ENCODE data around the gene FRAT2.

FRAT2 gene, protein sequence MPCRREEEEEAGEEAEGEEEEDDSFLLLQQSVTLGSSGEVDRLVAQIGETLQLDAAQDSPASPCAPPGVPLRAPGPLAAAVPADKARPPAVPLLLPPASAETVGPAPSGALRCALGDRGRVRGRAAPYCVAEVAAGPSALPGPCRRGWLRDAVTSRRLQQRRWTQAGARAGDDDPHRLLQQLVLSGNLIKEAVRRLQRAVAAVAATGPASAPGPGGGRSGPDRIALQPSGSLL

DNA sequence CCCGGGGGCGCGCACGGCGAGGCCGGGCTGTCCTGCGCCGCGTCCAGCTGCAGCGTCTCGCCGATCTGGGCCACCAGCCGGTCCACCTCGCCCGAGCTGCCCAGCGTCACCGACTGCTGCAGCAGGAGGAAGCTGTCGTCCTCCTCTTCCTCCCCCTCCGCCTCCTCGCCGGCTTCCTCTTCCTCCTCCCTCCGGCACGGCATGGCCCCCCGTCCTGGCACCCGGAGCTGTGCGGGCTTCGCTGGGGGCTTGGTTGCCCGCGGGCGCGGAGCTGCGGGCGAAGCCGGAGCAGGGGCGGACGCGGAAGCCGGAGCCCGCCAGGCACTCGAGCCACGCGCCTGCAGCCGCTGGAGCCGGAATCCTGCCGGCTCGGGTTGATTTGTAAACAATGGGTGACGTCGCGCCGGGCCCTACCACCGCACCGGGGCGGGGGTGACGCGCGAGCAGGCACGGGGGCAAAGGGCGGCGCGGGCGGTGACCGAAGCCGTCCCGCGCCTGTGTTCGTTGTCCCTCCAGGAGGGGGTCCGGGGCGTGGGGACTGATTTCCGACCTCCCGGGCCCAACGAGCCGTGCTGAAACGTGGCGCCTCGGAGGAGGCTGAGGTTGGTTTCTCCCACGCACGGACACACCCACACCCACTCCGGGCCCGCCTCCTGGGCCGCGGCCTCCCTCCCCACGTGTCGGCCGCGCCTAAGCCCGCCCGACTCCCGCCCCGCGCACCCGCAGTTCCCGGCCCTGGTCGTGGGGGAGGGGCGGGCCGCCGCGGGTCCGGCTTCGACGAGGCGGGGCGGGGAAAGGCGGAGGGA, at the start of gene FRAT2:
Gene FRAT2, minus strand, starts transcription at position 360 of the 806 bp plus-strand sequence. Its CDS starts 157 bp downstream, at position 203.
- DNase-seq (ENCODE audit: low read depth in 2 of 2): peak; percentile 72 to 82

DNA sequence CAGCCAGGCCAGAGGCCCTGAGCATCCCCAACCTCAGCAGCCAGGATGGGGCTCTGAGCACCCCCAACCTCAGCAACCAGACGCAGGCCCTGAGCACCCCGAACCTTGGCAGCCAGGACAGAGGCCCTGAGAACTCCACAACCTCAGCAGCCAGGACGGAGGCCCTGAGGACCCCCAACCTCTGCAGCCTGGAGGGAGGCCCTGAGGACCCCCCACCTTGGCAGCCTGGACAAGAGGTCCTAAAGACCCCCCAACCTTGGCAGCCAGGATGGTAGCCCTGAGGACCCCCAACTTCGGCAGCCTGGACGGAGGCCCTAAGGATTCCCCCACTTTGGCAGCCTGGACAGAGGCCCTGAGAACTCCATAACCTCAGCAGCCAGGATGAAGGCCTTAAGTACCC, 49.6 kb upstream of the FRAT2 start:
- DNase-seq (ENCODE audit: low read depth in 2 of 2): no peak

- no peak for DNase-seq (ENCODE audit: low read depth in 2 of 2)
Observed at GRCh38 chr10:97383159-97383558, 48.6 kb upstream of the FRAT2 start.

- DNase-seq (ENCODE audit: low read depth in 2 of 2): no peak
Observed at GRCh38 chr10:97381626-97382025, 47.1 kb upstream of the FRAT2 start.

- no peak for DNase-seq (ENCODE audit: low read depth in 2 of 2)
Observed at GRCh38 chr10:97380516-97380915, 46.0 kb upstream of the FRAT2 start.

- no peak for DNase-seq (ENCODE audit: low read depth in 2 of 2)
Observed at GRCh38 chr10:97378933-97379921, 44.7 kb upstream of the FRAT2 start.

DNA sequence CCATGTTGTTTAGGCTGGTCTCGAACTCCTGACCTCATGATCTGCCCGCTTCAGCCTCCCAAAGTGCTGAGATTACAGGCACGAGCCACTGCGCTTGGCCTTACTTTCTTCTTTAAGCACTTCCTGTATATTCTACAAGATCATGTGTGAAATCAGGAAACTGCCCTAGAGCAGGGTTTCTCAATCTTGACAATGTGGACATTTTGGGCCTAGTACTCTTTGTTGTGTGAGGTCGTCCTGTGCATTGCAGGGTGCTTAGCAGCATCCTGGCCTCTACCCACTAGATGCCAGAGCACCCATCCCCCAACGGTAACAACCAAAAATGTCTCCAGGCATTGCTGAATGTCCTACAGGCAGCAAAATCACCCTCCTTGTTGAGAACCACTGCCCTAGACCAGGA, 41.9 kb upstream of the FRAT2 start:
- DNase-seq (ENCODE audit: low read depth in 2 of 2): no peak

GRCh38 chr10:97373456-97373855, 38.9 kb upstream of the FRAT2 start:
- DNase-seq (ENCODE audit: low read depth in 2 of 2): no peak

- DNase-seq (ENCODE audit: low read depth in 2 of 2): no peak
Observed at GRCh38 chr10:97372233-97372875, 37.8 kb upstream of the FRAT2 start.

- DNase-seq (ENCODE audit: low read depth in 2 of 2): no peak
Observed at GRCh38 chr10:97371696-97372095, 37.2 kb upstream of the FRAT2 start.

- DNase-seq (ENCODE audit: low read depth in 2 of 2): no peak
Observed at GRCh38 chr10:97367126-97367649, 32.7 kb upstream of the FRAT2 start.

DNA sequence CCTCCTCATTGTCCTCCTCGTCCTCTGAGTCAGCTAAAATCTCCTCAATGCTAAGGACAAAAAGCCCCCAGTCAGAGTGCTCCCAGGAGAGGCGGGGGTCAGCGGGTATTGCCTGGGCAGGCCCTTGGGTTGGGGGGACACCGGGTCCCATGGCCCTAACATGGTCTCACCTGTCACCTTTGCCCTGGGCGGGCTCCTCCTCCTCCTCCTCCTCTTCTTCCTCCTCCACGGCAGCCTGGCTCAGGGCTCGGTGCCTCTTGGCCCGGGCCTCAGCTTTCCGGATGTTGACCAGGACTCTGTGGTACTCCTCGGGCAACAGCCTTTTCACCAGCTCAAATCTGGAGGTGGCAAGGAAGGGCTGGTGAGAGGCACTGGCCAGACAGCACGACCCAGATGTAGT, 32.0 kb upstream of the FRAT2 start:
- no peak for DNase-seq (ENCODE audit: low read depth in 2 of 2)

DNA sequence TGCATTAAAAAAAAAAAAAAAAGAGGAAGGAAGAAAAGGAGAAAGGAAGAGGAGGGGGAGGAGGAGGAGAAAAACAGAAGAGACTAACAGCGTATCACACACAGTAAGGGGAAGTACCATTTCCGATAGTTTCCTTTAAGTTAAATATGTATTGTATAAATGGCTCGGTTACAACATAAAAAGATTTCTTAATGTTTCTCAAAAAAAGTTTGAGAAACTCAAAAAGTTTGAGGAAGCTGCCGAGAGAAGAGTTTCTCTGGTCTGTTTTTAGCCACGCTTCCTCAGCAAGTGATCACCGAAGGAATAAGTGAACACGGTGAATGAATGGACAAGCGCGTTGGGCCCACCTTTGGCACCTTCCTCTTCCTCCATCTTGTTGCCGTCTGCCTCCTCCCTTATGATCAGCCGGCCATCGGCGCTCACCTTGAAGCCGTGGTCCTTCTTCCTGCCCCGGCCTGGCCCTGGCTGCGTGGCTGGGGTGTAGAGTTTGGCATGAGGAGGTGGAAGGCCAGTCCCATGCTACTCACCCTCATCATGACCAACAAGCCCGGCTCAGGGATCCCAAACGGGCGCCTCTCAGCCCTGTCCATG, 31.3 kb upstream of the FRAT2 start:
- DNase-seq (ENCODE audit: low read depth in 2 of 2): no peak

DNA sequence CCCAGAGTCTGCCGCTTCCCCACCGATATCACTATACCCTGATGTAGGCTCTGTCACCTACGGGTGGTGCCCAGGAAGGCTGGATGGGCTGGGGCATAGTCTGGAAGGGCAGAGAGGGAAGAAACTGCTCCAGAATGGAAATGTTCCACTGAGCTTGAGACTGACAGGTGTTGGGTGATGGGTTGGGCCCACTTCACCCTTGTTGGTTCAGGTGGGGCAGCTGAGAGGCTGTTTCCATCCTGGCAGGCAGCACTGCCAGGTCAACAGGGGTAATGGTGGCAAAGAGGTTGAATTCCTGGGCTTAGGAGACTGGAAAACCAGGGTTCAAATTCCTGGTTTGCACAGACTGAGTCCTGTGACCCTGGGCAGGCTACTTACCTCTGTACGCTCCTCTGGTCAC, 28.5 kb upstream of the FRAT2 start:
- no peak for DNase-seq (ENCODE audit: low read depth in 2 of 2)

- DNase-seq (ENCODE audit: low read depth in 2 of 2): no peak
Observed at GRCh38 chr10:97362310-97363033, 27.9 kb upstream of the FRAT2 start.

GRCh38 chr10:97361537-97361901, 27.0 kb upstream of the FRAT2 start:
- no peak for DNase-seq (ENCODE audit: low read depth in 2 of 2)

DNA sequence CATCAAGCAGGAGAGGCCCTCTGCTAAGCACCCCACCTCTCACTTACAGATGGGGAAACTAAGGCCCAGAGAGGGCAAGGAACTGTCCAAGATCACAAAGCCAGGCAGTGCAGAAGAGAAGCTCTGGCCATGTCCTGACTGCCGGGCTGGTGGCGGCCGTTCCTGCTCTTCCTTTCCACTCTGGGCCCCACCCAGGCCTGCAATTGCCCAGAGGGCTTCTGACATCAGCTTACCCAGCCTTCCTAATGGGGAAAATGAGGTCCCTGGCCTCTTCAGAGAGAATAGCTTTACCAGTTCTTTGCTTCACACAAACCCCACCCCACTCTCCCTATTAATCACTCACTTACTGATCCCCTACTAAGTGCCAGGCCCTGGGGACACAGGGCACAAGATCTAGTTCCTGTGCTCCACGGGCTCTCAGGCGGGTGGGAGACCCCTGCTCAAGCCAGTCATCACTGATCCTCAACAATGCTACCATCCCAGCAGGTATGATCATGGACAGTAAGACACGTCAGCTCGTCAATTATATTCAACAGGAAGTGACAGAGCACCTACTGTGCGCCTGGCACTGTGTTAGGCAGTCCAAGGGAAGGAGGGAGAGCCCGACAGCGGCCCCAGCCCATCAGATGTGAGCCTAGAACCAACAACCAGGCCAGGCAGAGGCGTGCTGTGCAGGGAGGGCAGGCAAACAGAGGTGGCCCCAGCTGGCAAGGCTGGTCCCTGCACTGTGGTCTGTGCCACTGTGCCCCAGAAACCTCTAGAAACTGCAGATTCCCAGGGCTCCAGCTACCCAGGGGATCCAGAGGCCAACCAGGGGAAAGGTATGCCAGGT, 26.4 kb upstream of the FRAT2 start:
- DNase-seq (ENCODE audit: low read depth in 2 of 2): no peak

DNA sequence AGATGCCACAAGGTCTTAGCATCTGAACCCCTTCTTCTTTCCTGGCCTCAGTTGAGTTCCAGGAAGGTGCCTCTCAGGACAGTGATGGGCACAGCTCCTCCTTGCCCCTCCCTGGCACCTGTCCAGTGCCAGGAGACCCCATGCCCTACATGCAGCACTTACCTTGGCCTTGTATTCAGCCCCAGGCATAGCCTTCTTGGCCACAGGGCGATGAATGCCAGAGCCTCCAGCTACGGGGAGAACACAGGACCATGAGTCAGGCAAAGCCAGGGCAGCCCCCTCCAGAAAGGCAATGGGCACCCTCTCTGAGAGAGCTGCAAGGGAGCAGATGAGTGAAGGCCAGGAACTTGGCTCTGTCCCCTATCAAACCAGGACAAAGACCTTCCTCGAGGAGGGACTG, 24.3 kb upstream of the FRAT2 start:
- DNase-seq (ENCODE audit: low read depth in 2 of 2): no peak

DNA sequence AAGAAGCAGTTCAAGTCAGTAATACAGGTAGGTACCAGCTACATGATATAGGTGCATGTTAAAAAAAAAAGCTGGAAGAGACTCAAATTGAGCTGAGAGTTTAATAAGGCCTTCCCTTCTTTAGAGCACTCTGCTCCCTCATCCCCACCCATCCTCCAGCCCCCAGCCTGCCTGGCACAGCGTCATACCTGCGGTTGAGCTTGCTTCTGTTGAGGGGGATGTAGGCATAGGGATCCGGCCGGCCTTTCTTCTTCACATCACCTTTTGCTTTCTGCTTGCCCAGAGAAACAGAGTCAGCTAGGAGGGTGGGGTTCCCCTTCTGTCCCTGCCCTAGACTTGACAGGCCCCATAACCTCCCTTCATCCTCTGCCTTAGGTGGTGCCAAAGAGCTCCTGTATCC, 23.8 kb upstream of the FRAT2 start:
- no peak for DNase-seq (ENCODE audit: low read depth in 2 of 2)

DNA sequence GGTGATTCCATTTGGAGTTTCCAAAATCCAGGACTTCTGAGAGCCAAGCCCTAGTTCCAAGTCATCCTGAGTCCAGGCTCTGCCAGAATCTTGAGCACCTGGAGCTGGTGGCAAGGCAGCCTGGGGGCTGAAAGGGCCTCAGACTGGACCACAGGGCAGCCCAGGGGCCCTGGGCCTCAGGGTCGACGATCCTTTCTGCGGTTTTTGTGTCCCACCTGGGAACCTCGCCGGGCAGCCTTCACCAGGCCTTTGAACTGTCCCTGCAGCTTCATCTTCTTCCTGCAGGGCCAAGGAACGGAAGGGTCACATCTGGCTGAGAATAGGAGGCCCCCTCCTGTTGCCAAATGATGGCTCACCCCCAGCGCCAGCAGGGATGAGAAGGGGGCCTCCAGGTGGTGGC, 22.4 kb upstream of the FRAT2 start:
- DNase-seq (ENCODE audit: low read depth in 2 of 2): no peak
